GM18951 (cell line): ENCODE results near the gene GUCD1.
A peak's percentile ranks its signal among the peaks of the same experiment; 100 is the strongest.
"Not testable (repeated sequence)": the region's sequence is repeated elsewhere in the genome, so short reads cannot be mapped to it uniquely, and the experiment has no call there.

Experiments used
- POLR2A ChIP-seq: IDR thresholded peaks from 4 replicates; pipeline ENCODE4 v1.6.1; 2011; ENCODE audit warnings: mild to moderate bottlenecking; ENCODE audit not compliant: insufficient read length, insufficient read depth; ENCODE audit errors: extremely low read depth
- in situ Hi-C: fragments of 300-500 bp; cut with MboI; formaldehyde crosslinking; loops from one replicate; pipeline ENCODE4 v1.12.0; 2022; ENCODE audit warnings: low sequenced_read_pairs, mixed read lengths, inconsistent platforms; ENCODE audit not compliant: unreplicated experiment

Gene GUCD1

DNA sequence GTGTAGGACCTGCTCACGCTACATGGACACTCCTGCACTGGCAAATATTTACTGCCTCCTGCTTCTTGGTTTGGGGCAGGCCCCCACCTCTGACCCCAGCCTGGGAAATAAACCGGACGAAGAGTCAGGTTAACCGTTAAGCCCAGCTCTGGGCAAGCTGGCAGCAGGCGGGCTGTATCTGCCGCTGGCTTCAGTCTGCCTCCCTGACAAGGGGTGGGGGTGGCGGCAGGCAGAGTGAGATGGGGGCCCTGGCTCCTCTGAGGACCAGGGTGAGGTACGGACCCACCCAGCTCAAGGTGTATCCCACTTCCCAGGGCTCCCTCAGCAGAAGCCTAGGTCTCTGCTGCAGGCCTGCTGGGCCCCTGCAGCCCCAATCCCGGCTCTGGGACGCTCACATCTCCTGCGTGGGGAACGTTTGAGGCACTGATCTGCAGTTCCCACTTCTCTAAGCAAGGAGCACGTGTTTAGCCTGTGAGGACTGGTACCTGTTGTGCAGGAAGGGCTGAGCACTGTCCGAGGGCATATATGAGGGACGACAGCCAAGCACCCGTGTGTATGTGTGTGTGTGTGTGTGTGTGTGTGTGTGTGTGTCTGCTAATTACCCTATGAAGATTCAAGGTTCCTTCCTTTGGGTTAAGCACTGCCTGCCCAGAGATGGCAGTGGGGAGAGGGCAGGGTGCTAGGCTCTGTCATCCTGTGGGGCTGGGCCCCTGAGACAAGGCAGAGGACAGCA, 39.1 kb upstream of the GUCD1 start:
- no peak for TF ChIP-seq POLR2A
- in situ Hi-C loops = no loop called here

DNA sequence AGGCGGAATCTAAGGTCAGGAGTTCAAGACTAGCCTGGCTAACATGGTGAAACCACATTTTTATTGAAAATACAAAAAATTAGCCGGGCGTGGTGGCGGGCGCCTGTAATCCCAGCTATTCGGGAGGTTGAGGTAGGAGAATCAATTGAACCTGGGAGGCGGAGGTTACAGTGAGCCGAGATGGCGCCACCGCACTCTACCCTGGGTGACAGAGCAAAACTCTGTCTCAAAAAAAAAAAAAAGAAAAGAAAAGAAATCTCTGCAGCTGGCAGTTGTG, 38.6 kb upstream of the GUCD1 start:
- in situ Hi-C loops = not testable (repeated sequence)

- peak; percentile 62 for TF ChIP-seq POLR2A
- in situ Hi-C loops = no loop called here
Measured at GRCh38 chr22:24592851-24593558, 38.1 kb upstream of the GUCD1 start, which contains the start of gene LRRC75B. LRRC75B (minus strand) TSS chr22:24593073; CDS start chr22:24593039, 34 bp downstream.

DNA sequence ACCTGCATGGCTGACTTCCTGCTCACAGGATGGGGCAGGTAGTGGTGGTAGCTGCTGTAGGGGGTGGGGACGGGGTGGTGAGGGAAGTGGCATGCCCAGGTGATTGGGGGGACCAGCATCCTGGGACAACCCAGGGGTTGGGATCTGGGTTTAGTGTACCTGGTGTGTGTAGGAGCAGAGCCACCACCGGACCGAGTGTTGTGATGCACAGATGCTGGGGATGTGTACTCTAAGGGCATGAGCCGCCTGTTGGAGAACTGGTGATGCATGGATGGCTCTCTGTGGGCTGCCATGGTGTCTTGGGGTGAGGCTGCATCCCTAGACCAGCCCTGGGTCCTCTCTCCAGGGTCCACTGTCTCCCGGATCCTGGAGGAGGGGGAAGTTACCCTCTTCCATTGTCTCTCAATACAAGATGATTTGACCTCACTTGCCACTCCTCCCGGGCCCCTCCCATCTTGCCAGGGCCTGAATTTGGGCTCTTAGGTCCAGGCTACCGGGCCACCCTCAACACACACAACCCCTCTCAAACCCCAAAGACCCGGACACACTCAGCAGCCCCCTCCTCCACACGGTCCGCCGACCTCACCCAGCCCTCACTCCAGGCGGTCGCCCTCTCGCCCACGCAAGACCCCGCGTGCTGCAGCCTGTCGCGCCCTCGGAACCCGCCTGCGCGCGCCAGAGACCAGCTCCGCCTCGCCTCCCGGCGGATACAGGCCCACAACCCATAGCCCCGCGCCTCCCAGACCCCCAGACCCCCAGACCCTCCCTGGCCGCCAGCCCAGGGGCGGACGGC, 37.3 kb upstream of the GUCD1 start:
- in situ Hi-C loops = no loop called here
- TF ChIP-seq POLR2A = no peak

- no peak for TF ChIP-seq POLR2A
- in situ Hi-C loops = no loop called here
Measured at GRCh38 chr22:24591286-24591830, 36.4 kb upstream of the GUCD1 start.

GRCh38 chr22:24590596-24591173, 35.7 kb upstream of the GUCD1 start:
- in situ Hi-C loops = no loop called here
- TF ChIP-seq POLR2A = no peak

- no peak for TF ChIP-seq POLR2A
- in situ Hi-C loops = no loop called here
Measured at GRCh38 chr22:24589518-24590030, 34.6 kb upstream of the GUCD1 start.

GRCh38 chr22:24588757-24589481, 34.0 kb upstream of the GUCD1 start:
- in situ Hi-C loops = no loop called here
- no peak for TF ChIP-seq POLR2A

- in situ Hi-C loops = no loop called here
Measured at GRCh38 chr22:24588381-24588756, 33.4 kb upstream of the GUCD1 start.

GRCh38 chr22:24587948-24588347, 33.0 kb upstream of the GUCD1 start:
- in situ Hi-C loops = no loop called here
- TF ChIP-seq POLR2A = no peak

More at GRCh38 chr22:24588381-24588756, 33.4 kb upstream of the GUCD1 start:
- TF ChIP-seq POLR2A = no peak

DNA sequence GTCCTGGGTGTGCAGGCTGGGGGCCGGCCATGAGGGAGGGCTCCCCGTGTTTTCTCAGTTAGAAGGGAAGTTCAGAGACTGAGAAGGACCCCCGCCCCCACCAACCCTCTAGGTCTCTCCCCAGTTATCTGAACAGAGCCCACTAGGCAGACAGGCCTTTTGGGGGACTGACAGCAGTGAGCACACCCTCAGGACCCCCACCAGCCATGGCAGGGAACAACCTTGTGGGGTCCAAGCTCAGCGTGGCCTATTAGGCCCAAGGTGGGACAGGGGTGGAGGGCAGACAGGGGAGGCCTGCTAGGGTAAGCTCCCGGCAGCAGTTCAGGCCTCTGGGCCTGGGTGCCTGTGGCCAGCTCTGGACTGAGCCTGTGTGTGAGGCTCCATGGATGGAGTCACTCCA, 32.3 kb upstream of the GUCD1 start:
- TF ChIP-seq POLR2A = no peak
- in situ Hi-C loops = no loop called here

- no peak for TF ChIP-seq POLR2A
- in situ Hi-C loops = no loop called here
Measured at GRCh38 chr22:24585927-24586546, 31.1 kb upstream of the GUCD1 start.

GRCh38 chr22:24585461-24585860, 30.5 kb upstream of the GUCD1 start:
- TF ChIP-seq POLR2A = no peak
- in situ Hi-C loops = no loop called here
